ENCODE data around the gene NOS1. TPM values are rescaled to one million over a fixed set of nuclear protein-coding genes. Genes with fewer than 3 reads are reported as not detected.
A peak's percentile ranks its signal among the peaks of the same experiment; 100 is the strongest.

NOS1 gene
- total RNA-seq, 2 donors from 2014 or later = 0.06 to 0.45 TPM

GRCh38 chr12:117293510-117293909, 67.9 kb downstream of the NOS1 start:
- ATAC-seq (no peak), DNase-seq (no peak)
- intact Hi-C loops (cut with DNase I, micrococcal nuclease) = no loop called here

GRCh38 chr12:117292688-117293087, 68.7 kb downstream of the NOS1 start:
- intact Hi-C loops (cut with DNase I, micrococcal nuclease) = no loop called here
- no peak for DNase-seq
- no peak for ATAC-seq

GRCh38 chr12:117284140-117284539, 77.3 kb downstream of the NOS1 start:
- ATAC-seq (no peak), DNase-seq (no peak)
- intact Hi-C loops (cut with DNase I, micrococcal nuclease) = no loop called here

GRCh38 chr12:117282490-117282889, 78.9 kb downstream of the NOS1 start:
- intact Hi-C loops (cut with DNase I, micrococcal nuclease) = no loop called here
- DNase-seq (no peak), ATAC-seq (no peak)

GRCh38 chr12:117280019-117280680, 81.3 kb downstream of the NOS1 start:
- DNase-seq (no peak), ATAC-seq (no peak)
- intact Hi-C loops (cut with DNase I, micrococcal nuclease) = no loop called here

- no peak for DNase-seq
- intact Hi-C loops (cut with DNase I, micrococcal nuclease) = no loop called here
- ATAC-seq = no peak
These were observed 81.8 kb downstream of the NOS1 start for GRCh38 chr12:117279606-117280005.

GRCh38 chr12:117277875-117278274, 83.6 kb downstream of the NOS1 start:
- intact Hi-C loops (cut with DNase I, micrococcal nuclease) = no loop called here
- DNase-seq (no peak), ATAC-seq (no peak)

GRCh38 chr12:117273091-117273490, 88.3 kb downstream of the NOS1 start:
- no peak for ATAC-seq
- no peak for DNase-seq
- intact Hi-C loops (cut with DNase I, micrococcal nuclease) = no loop called here

GRCh38 chr12:117272690-117273089, 88.7 kb downstream of the NOS1 start:
- intact Hi-C loops (cut with DNase I, micrococcal nuclease) = no loop called here
- ATAC-seq (no peak), DNase-seq (no peak)

GRCh38 chr12:117262749-117263148, 98.7 kb downstream of the NOS1 start:
- DNase-seq (no peak), ATAC-seq (no peak)
- intact Hi-C loops (cut with DNase I, micrococcal nuclease) = no loop called here

GRCh38 chr12:117261247-117261646, 100.2 kb downstream of the NOS1 start:
- intact Hi-C loops (cut with DNase I, micrococcal nuclease) = no loop called here
- ATAC-seq = no peak
- no peak for DNase-seq

GRCh38 chr12:117255386-117255785, 106.0 kb downstream of the NOS1 start:
- no peak for DNase-seq
- intact Hi-C loops (cut with DNase I, micrococcal nuclease) = no loop called here
- ATAC-seq = no peak

- DNase-seq (no peak), ATAC-seq (no peak)
- intact Hi-C loops (cut with DNase I, micrococcal nuclease) = no loop called here
These were observed 117.9 kb downstream of the NOS1 start for GRCh38 chr12:117243488-117243887.

GRCh38 chr12:117241697-117242096, 119.7 kb downstream of the NOS1 start:
- DNase-seq (no peak), ATAC-seq (no peak)
- intact Hi-C loops (cut with DNase I, micrococcal nuclease) = no loop called here

- no peak for ATAC-seq
- intact Hi-C loops (cut with DNase I, micrococcal nuclease) = no loop called here
- DNase-seq = no peak
These were observed 121.2 kb downstream of the NOS1 start for GRCh38 chr12:117240081-117240755.

- ATAC-seq (peak; percentile 54), DNase-seq (peak; percentile 43 to 90)
- intact Hi-C loops (cut with DNase I, micrococcal nuclease) = no loop called here
These were observed 124.9 kb downstream of the NOS1 start for GRCh38 chr12:117236456-117237001.

GRCh38 chr12:117235261-117235660, 126.2 kb downstream of the NOS1 start:
- no peak for ATAC-seq
- intact Hi-C loops (cut with DNase I, micrococcal nuclease) = no loop called here

GRCh38 chr12:117234441-117234840, 127.0 kb downstream of the NOS1 start:
- ATAC-seq = no peak
- no peak for DNase-seq
- intact Hi-C loops (cut with DNase I, micrococcal nuclease) = no loop called here

More at GRCh38 chr12:117235261-117235660, 126.2 kb downstream of the NOS1 start:
- no peak for DNase-seq

- intact Hi-C loops (cut with DNase I, micrococcal nuclease) = no loop called here
- ATAC-seq = no peak
- DNase-seq = no peak
These were observed 129.7 kb downstream of the NOS1 start for GRCh38 chr12:117231750-117232149.

- ATAC-seq (no peak), DNase-seq (no peak)
- intact Hi-C loops (cut with DNase I, micrococcal nuclease) = loop anchor here in 1 of 2 donors (10.0 kb wide), 1 partner anchor 607 kb away; no protein-coding TSS in a partner anchor
These were observed 133.2 kb downstream of the NOS1 start for GRCh38 chr12:117228239-117228638.

Data from left colon (tissue), 2 donors.